PC-9 (cell line): ENCODE results near the gene STARD10.

Experiments used
- CTCF ChIP-seq: fragments of 200-600 bp; sonication (generic); conservative IDR thresholded peaks from 2 replicates; pipeline ENCODE4 v1.6.1; 2017; ENCODE audit warnings: mixed run types, antibody characterized with exemption, mild to moderate bottlenecking, moderate library complexity
- EZH2 ChIP-seq: fragments of 200-600 bp; sonication (generic); IDR thresholded peaks from 2 replicates; pipeline ENCODE4 v1.8.0; 2017; ENCODE audit warnings: antibody characterized with exemption, low read depth

GRCh38 chr11:72838691-72839305 is 45.0 kb upstream of the STARD10 start:
- no peak for TF ChIP-seq CTCF
- no peak for TF ChIP-seq EZH2
